Fibroblast of mammary gland (primary cell): Measurements from ENCODE around the gene PERP.
"Not testable (repeated sequence)": the region's sequence is repeated elsewhere in the genome, so short reads cannot be mapped to it uniquely, and the experiment has no call there.

Experiments
- DNase-seq: peaks from one replicate; pipeline ENCODE4 v3.0.0-alpha.2; 2010; ENCODE audit warnings: low read depth
- H3K4me3 ChIP-seq: 2 replicates; pipeline ENCODE4 v1.5.1; 2011; ENCODE audit warnings: low read depth, mild to moderate bottlenecking, low read length, moderate library complexity; ENCODE audit not compliant: control insufficient read depth
- TF ChIP-seq, protein P1 (sequence below): conservative IDR thresholded peaks from 2 replicates; pipeline ENCODE4 v1.5.1; 2011; ENCODE audit warnings: low read depth, low read length, inconsistent platforms; ENCODE audit not compliant: control insufficient read depth, insufficient read depth

Gene PERP

DNA sequence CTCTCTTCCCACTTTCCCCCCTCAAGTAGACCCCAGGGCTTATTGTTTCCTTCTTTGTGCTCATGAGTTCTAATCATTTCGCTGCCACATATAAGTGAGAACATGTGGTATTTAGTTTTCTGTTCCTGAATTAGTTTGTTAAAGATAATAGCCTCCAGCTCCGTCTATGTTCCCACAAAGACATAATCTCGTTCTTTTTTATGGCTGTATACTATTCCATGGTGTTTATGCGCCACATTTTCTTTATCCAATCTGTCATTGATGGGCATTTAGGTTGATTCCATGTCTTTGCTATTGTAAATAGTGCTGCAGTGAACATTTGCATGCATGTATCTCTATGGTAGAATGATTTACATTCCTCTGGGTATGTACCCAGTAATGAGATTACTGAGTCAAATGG, 16.9 kb upstream of the PERP start:
- DNase-seq: no peak
- TF ChIP-seq, protein P1, sequence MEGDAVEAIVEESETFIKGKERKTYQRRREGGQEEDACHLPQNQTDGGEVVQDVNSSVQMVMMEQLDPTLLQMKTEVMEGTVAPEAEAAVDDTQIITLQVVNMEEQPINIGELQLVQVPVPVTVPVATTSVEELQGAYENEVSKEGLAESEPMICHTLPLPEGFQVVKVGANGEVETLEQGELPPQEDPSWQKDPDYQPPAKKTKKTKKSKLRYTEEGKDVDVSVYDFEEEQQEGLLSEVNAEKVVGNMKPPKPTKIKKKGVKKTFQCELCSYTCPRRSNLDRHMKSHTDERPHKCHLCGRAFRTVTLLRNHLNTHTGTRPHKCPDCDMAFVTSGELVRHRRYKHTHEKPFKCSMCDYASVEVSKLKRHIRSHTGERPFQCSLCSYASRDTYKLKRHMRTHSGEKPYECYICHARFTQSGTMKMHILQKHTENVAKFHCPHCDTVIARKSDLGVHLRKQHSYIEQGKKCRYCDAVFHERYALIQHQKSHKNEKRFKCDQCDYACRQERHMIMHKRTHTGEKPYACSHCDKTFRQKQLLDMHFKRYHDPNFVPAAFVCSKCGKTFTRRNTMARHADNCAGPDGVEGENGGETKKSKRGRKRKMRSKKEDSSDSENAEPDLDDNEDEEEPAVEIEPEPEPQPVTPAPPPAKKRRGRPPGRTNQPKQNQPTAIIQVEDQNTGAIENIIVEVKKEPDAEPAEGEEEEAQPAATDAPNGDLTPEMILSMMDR: no peak

GRCh38 chr6:138119976-138120375, 12.8 kb upstream of the PERP start:
- TF ChIP-seq, protein P1: no peak
- no peak overlapping the region for H3K4me3 ChIP-seq
- no peak for DNase-seq

More for the DNA sequence above, 16.9 kb upstream of the PERP start:
- no peak overlapping the region for H3K4me3 ChIP-seq

DNA sequence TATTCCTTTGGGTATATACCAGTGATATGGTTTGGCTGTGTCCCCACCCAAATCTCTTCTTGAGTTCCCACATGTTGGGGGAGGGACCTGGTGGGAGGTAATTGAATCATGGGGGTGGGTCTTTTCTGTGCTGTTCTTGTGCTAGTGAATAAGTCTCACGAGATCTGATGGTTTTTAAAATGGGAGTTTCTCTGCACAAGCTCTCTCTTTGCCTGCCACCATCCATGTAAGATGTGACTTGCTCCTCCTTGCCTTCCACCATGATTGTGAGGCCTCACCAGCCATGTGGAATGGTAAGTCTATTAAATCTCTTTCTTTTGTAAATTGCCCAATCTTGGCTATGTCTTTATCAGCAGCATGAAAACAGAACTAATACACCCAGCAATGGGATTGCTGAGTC, 12.0 kb upstream of the PERP start:
- H3K4me3 ChIP-seq, DNase-seq: not testable (repeated sequence)

DNA sequence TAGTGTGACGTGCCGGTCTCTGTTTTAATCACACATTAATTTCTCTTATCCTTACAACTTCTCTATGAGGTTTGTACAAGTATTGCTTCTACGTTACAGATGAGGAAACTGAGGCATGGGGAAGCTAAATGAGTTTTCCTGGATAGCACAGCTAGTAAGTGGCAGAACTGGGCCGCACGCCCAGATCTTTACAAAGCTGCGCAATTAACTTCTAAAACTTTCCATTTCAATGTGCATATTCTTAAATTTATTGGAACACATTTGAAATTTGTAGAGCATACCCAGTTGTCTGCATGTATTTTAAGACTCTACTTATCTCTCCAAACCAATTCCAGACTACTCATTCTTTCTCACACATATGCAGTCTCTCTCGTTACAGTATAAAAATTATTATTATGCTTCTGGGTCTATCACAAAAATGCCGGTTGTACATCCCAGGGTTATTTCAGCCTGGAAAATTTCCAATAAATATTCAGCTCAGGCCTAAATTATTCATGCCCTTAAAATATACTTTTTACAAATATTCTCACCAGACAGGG, 10.2 kb upstream of the PERP start:
- no peak for DNase-seq
- TF ChIP-seq, protein P1: no peak
- H3K4me3 ChIP-seq: no peak overlapping the region

- no peak overlapping the region for H3K4me3 ChIP-seq
- TF ChIP-seq, protein P1: no peak
- no peak for DNase-seq
These were observed 9.4 kb upstream of the PERP start for GRCh38 chr6:138116661-138116999.

DNA sequence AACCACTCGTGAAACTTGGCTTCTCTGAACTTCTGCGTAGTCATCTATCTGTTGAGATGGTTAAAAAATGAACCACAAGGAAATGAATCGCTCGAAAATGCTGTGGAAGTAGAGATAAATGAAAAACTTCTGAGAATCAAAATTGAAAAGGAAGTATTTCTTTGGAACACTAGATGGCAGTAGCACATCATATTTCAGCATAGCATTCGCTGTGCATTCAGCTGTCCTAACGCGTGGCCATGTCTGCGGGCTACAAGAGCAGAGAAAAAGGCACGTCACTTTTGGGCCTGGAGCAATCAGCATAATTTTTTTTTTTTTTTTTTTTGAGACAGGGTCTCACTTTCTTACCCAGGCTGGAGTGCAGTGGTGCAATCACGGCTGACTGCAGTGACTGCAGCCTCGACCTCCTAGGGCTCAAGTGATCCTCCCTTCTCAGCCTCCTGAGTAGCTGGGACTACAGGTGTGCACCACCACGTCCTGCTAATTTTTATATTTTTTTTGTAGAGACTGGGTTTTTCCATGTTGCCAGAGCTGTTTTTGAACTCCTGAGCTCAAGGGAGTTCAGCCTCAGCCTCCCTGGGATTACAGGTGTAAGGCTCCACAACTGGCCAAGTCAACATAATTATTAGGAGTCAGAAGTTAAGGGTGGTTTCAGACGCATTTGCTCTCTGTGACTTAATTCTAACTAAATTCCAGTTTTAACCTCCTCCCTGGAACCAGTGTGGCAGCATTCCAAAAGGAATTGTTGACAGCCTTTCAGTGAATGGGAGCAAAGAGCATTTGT, 8.8 kb upstream of the PERP start:
- peak; percentile 71 for DNase-seq
- H3K4me3 ChIP-seq: no peak overlapping the region
- TF ChIP-seq, protein P1: peak; percentile 66

DNA sequence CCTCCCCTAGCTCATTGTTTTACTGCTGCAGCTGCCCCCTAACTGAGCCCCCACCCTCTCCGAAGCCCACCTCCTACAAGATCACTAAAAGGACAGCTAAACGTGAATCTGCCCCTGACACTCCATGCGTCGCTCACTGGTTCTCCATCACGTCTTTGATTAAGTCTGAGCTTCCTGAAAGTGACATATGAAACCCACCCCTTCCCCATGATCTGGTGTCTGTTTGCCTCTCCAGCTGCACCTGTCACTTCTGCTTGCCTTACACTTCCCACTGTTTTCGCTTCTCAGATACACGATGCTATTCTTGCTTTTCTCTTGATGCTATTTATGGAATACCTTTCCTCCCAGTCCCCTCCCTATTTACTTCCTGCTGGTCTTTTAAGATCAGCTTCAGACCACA, 8.0 kb upstream of the PERP start:
- no peak overlapping the region for H3K4me3 ChIP-seq
- DNase-seq: no peak
- TF ChIP-seq, protein P1: no peak
